H9 (cell line): ENCODE measurements around the gene MYF6. TPM values are rescaled to one million over a fixed set of nuclear protein-coding genes. Genes with fewer than 3 reads are reported as not detected.
A peak's percentile ranks its signal among the peaks of the same experiment; 100 is the strongest.

Experiments
- DNase-seq: peaks from one replicate; pipeline ENCODE4 v3.0.0-alpha.2; 2017
- H2AFZ ChIP-seq: one replicate; pipeline ENCODE4 v1.6.1; 2013; ENCODE audit warnings: mild to moderate bottlenecking, low read length, control low read depth, moderate library complexity
- H2AK5ac ChIP-seq: 2 replicates; pipeline ENCODE4 v1.6.1; 2013; ENCODE audit warnings: low read length, control low read depth, mixed read lengths; ENCODE audit not compliant: insufficient read length
- H2BK120ac ChIP-seq: one replicate; pipeline ENCODE4 v1.6.1; 2013; ENCODE audit warnings: low read depth, mild to moderate bottlenecking, low read length, control low read depth, inconsistent platforms; ENCODE audit not compliant: poor library complexity, severe bottlenecking
- H2BK12ac ChIP-seq: 2 replicates; pipeline ENCODE4 v1.6.1; 2013; ENCODE audit warnings: low read length, control low read depth, mixed read lengths, low read depth; ENCODE audit not compliant: insufficient read length
- H2BK15ac ChIP-seq: 2 replicates; pipeline ENCODE4 v1.6.1; 2013; ENCODE audit warnings: low read depth, low read length, control low read depth
- H2BK20ac ChIP-seq: one replicate; pipeline ENCODE4 v1.6.1; 2013; ENCODE audit warnings: low read depth, mild to moderate bottlenecking, low read length, control low read depth, inconsistent platforms; ENCODE audit not compliant: poor library complexity, severe bottlenecking
- H2BK5ac ChIP-seq: 2 replicates; pipeline ENCODE4 v1.6.1; 2013; ENCODE audit warnings: low read length, control low read depth, mixed read lengths; ENCODE audit not compliant: insufficient read length
- H3K14ac ChIP-seq: 2 replicates; pipeline ENCODE4 v1.6.1; 2013; ENCODE audit warnings: low read length, control low read depth; ENCODE audit not compliant: insufficient read depth
- H3K18ac ChIP-seq: 2 replicates; pipeline ENCODE4 v1.6.1; 2013; ENCODE audit warnings: low read depth, mild to moderate bottlenecking, mixed read lengths, low read length, control low read depth; ENCODE audit not compliant: insufficient read length
- H3K23ac ChIP-seq: 2 replicates; pipeline ENCODE4 v1.6.1; 2013; ENCODE audit warnings: low read length, control low read depth, mixed read lengths, low read depth; ENCODE audit not compliant: insufficient read length
- H3K23me2 ChIP-seq: 2 replicates; pipeline ENCODE4 v1.6.1; 2013; ENCODE audit warnings: low read depth, mild to moderate bottlenecking, mixed read lengths, low read length, control low read depth; ENCODE audit not compliant: insufficient read length, poor library complexity, severe bottlenecking
- H3K27ac ChIP-seq: 2 replicates; pipeline ENCODE4 v1.5.1; 2013; ENCODE audit warnings: low read length, control low read depth, mixed read lengths, low read depth; ENCODE audit not compliant: insufficient read length
- H3K27me3 ChIP-seq: 2 replicates; pipeline ENCODE4 v1.6.1; 2013; ENCODE audit warnings: low read length, control low read depth, inconsistent platforms; ENCODE audit not compliant: insufficient read depth
- H3K4ac ChIP-seq: 2 replicates; pipeline ENCODE4 v1.6.1; 2013; ENCODE audit warnings: low read depth, mild to moderate bottlenecking, control low read depth, inconsistent platforms, low read length, moderate library complexity
- H3K4me1 ChIP-seq: 2 replicates; pipeline ENCODE4 v1.6.1; 2013; ENCODE audit warnings: low read length, control low read depth, inconsistent platforms; ENCODE audit not compliant: insufficient read depth
- H3K4me2 ChIP-seq: 2 replicates; pipeline ENCODE4 v1.6.1; 2013; ENCODE audit warnings: low read length, control low read depth, mixed read lengths; ENCODE audit not compliant: insufficient read length, insufficient read depth
- H3K56ac ChIP-seq: 2 replicates; pipeline ENCODE4 v1.6.1; 2013; ENCODE audit warnings: low read depth, mild to moderate bottlenecking, mixed read lengths, low read length, control low read depth; ENCODE audit not compliant: insufficient read length
- H3K79me1 ChIP-seq: 2 replicates; pipeline ENCODE4 v1.6.1; 2013; ENCODE audit warnings: low read depth, mild to moderate bottlenecking, moderate library complexity, low read length, control low read depth, inconsistent platforms; ENCODE audit not compliant: insufficient read depth, poor library complexity, severe bottlenecking
- H3K79me2 ChIP-seq: 2 replicates; pipeline ENCODE4 v1.6.1; 2013; ENCODE audit warnings: low read length, control low read depth, inconsistent platforms; ENCODE audit not compliant: insufficient read depth
- H3K9ac ChIP-seq: 2 replicates; pipeline ENCODE4 v1.6.1; 2013; ENCODE audit warnings: low read length, control low read depth, mixed read lengths; ENCODE audit not compliant: insufficient read length; ENCODE audit errors: extremely low read depth
- H3K9me3 ChIP-seq: one replicate; pipeline ENCODE4 v1.6.1; 2013; ENCODE audit warnings: low read depth, low read length, inconsistent platforms; ENCODE audit not compliant: control insufficient read depth
- H3T11ph ChIP-seq: one replicate; pipeline ENCODE4 v1.6.1; 2013; ENCODE audit warnings: mild to moderate bottlenecking, low read length, control low read depth, inconsistent platforms
- H4K20me1 ChIP-seq: one replicate; pipeline ENCODE4 v1.6.1; 2013; ENCODE audit not compliant: control insufficient read depth, insufficient read length, insufficient read depth
- H4K5ac ChIP-seq: 2 replicates; pipeline ENCODE4 v1.6.1; 2013; ENCODE audit warnings: low read depth, mild to moderate bottlenecking, mixed read lengths, low read length, control low read depth; ENCODE audit not compliant: insufficient read length
- H4K8ac ChIP-seq: replicated peaks from 2 replicates; pipeline ENCODE4 v1.6.1; 2013; ENCODE audit warnings: low read length, control low read depth, mixed read lengths, low read depth; ENCODE audit not compliant: insufficient read length
- H4K91ac ChIP-seq: 2 replicates; pipeline ENCODE4 v1.6.1; 2013; ENCODE audit warnings: low read depth, mild to moderate bottlenecking, moderate library complexity, mixed read lengths, low read length, control low read depth; ENCODE audit not compliant: insufficient read length
- H3K27ac Mint-ChIP-seq, 3 experiments: 2 replicates in 2 of 3; 3 replicates in 1 of 3; pipeline ENCODE4 v1.8.0; 2020 to 2021; ENCODE audit warnings: mixed read lengths in 3 of 3, mild to moderate bottlenecking in 1 of 3, moderate library complexity in 1 of 3
- H3K27me3 Mint-ChIP-seq: 2 replicates; pipeline ENCODE4 v1.8.0; 2021; ENCODE audit warnings: low read depth, mild to moderate bottlenecking, moderate library complexity, mixed read lengths
- H3K36me3 Mint-ChIP-seq, 3 experiments: 2 replicates in 2 of 3; 3 replicates in 1 of 3; pipeline ENCODE4 v1.8.0; 2020 to 2021; ENCODE audit warnings: low read depth in 3 of 3, mixed read lengths in 3 of 3; ENCODE audit not compliant: insufficient read depth in 1 of 3
- H3K4me1 Mint-ChIP-seq, 2 experiments: 2 replicates each; pipeline ENCODE4 v1.8.0; 2020; ENCODE audit warnings: mixed read lengths in 2 of 2
- H3K4me3 Mint-ChIP-seq, 2 experiments: 2 replicates in 1 of 2; 3 replicates in 1 of 2; pipeline ENCODE4 v1.8.0; 2020 to 2021; ENCODE audit warnings: mild to moderate bottlenecking in 2 of 2, mixed read lengths in 2 of 2, moderate library complexity in 1 of 2
- H3K9me3 Mint-ChIP-seq, 2 experiments: 2 replicates in 1 of 2; 3 replicates in 1 of 2; pipeline ENCODE4 v1.8.0; 2020; ENCODE audit warnings: mild to moderate bottlenecking in 2 of 2, mixed read lengths in 2 of 2, moderate library complexity in 1 of 2
- WGBS: extraction: QIAGEN DNeasy Blood & Tissue Kit; methylation state at CpG from one replicate; pipeline ENCODE4 v1.1.7; 2013; ENCODE audit warnings: missing lambda C conversion rate, low lambda C conversion rate, mixed read lengths; ENCODE audit not compliant: insufficient read length; ENCODE audit errors: extremely low coverage; 5-methylcytosine and 5-hydroxymethylcytosine counted together
- total RNA-seq: library from RNA; stranded (reverse); gene quantifications from 2 replicates; pipeline ENCODE4 v1.2.1, GENCODE V29; 2021
- TF ChIP-seq, protein P1 (sequence below): fragments of 200-600 bp; sonication (generic); conservative IDR thresholded peaks from 3 replicates; pipeline ENCODE4 v1.8.0; 2021; ENCODE audit warnings: antibody characterized with exemption, mild to moderate bottlenecking

The MYF6 gene
- total RNA-seq, 1 experiment from 2014 or later = not detected

DNA sequence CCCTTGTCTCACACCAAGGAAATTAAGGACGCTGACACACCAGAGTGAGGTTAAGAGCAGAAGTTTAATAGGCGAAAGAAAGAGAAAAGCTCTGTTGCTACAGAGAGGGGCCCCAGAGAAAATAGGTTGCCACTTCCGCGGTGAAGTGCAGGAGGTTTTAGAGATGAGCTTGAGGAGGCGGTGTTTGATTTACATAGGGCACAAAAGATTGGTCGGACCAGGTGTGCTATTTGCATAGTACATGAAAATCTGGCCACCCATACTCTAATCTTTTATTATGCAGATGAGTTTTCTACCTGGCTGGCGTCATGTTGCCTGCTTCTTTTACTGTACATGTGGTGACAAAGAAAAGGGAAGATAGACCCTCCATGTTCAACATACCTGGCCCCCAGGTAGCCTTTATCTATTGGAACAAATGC, 23.3 kb upstream of the MYF6 start:
- Histone ChIP-seq H3K79me2 (no peaks in the 10 kb centered on the region), H3K56ac (no peak overlapping the region), H2BK12ac (no peak overlapping the region), H4K91ac (no peak overlapping the region), H2BK120ac (no peak overlapping the region), H3K9me3 (no peaks in the 10 kb centered on the region), H3K4ac (no peak overlapping the region), H2AK5ac (no peak overlapping the region), H3K27ac (peak overlapping the region; percentile 87), H3K27me3 (no peaks in the 10 kb centered on the region), H3K14ac (no peak overlapping the region), H4K20me1 (no peaks in the 10 kb centered on the region), H4K8ac (no peak overlapping the region), H3K4me2 (peak overlapping the region; percentile 35), H3K79me1 (no peaks in the 10 kb centered on the region), H3K23me2 (no peaks in the 10 kb centered on the region), H3K23ac (no peak overlapping the region), H3K9ac (no peak overlapping the region), H3K18ac (no peak overlapping the region), H2BK15ac (no peak overlapping the region), H2AFZ (no peak overlapping the region), H4K5ac (no peak overlapping the region), H3T11ph (no peak overlapping the region), H2BK20ac (no peak overlapping the region), H3K4me1 (peaks cover 3% of the 10 kb centered on the region; the same call in 1 of the 2 replicates), H2BK5ac (no peak overlapping the region)
- H3K27me3 Mint-ChIP-seq = no peaks in the 10 kb centered on the region
- no CpG with 5 or more reads among the region's 7 CpGs for WGBS
- peak overlapping the region; percentile 91 to 99 (median 97); a peak in 6 of 7 replicates for H3K27ac Mint-ChIP-seq
- peaks cover 3 to 6% of the 10 kb centered on the region in 2 experiments; a peak in 2 of 5 replicates for H3K9me3 Mint-ChIP-seq
- DNase-seq = peak; percentile 91
- TF ChIP-seq, protein P1, sequence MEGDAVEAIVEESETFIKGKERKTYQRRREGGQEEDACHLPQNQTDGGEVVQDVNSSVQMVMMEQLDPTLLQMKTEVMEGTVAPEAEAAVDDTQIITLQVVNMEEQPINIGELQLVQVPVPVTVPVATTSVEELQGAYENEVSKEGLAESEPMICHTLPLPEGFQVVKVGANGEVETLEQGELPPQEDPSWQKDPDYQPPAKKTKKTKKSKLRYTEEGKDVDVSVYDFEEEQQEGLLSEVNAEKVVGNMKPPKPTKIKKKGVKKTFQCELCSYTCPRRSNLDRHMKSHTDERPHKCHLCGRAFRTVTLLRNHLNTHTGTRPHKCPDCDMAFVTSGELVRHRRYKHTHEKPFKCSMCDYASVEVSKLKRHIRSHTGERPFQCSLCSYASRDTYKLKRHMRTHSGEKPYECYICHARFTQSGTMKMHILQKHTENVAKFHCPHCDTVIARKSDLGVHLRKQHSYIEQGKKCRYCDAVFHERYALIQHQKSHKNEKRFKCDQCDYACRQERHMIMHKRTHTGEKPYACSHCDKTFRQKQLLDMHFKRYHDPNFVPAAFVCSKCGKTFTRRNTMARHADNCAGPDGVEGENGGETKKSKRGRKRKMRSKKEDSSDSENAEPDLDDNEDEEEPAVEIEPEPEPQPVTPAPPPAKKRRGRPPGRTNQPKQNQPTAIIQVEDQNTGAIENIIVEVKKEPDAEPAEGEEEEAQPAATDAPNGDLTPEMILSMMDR = no peak
- peaks cover 0 to 9% (median 2%) of the 10 kb centered on the region in 3 experiments; a peak in 2 of 7 replicates for H3K36me3 Mint-ChIP-seq
- peak overlapping the region; percentile 15 to 27; a peak in 4 of 5 replicates for H3K4me3 Mint-ChIP-seq
- peaks cover 17 to 33% of the 10 kb centered on the region in 2 experiments for H3K4me1 Mint-ChIP-seq
